IMR-90 (cell line): ENCODE data around the gene NAXE. TPM values are rescaled to one million over a fixed set of nuclear protein-coding genes. Genes with fewer than 3 reads are reported as not detected.

Source experiments
- ATAC-seq: fragments of 200-7000 bp; cut with Tn5 transposase; 2 replicates; pipeline ENCODE4 v1.9.1; 2020; ENCODE audit warnings: low read depth, mild to moderate bottlenecking, moderate library complexity
- BruUV-seq: library from RNA; stranded (reverse); fragments of 400-500 nt; replicated peaks from 2 replicates; lab custom pipeline; 2021; lab: Mats Ljungman, UMichigan
- CTCF ChIA-PET: fragments of 300-600 bp; formaldehyde crosslinking; extraction: SDS; loops from one replicate; lab custom pipeline; 2021; ENCODE audit warnings: antibody characterized with exemption; lab: Yijun Ruan, JAX
- POLR2A ChIA-PET: fragments of 300-600 bp; sonication (Branson Sonifier 250); formaldehyde crosslinking; loops from one replicate; lab custom pipeline; 2022; ENCODE audit warnings: antibody characterized with exemption; ENCODE audit not compliant: unreplicated experiment; lab: Charles Lee
- DNase-seq: peaks from one replicate; pipeline ENCODE4 v3.0.0; 2013
- H2AFZ ChIP-seq: replicated peaks from 2 replicates; pipeline ENCODE3; 2013; ENCODE audit warnings: low read length, mild to moderate bottlenecking; ENCODE audit not compliant: poor library complexity
- H2AK5ac ChIP-seq: 2 replicates; pipeline ENCODE4 v1.6.1; 2013; ENCODE audit warnings: low read depth, low read length, inconsistent platforms
- H2AK9ac ChIP-seq: replicated peaks from 2 replicates; pipeline ENCODE3; 2013; ENCODE audit warnings: mild to moderate bottlenecking, low read depth, low read length, moderate library complexity; ENCODE audit not compliant: poor library complexity
- H2BK120ac ChIP-seq: 2 replicates; pipeline ENCODE4 v1.6.1; 2013; ENCODE audit warnings: low read depth, low read length, inconsistent platforms
- H2BK15ac ChIP-seq: 3 replicates; pipeline ENCODE4 v1.6.1; 2013; ENCODE audit warnings: low read depth, low read length, inconsistent platforms
- H2BK20ac ChIP-seq: 2 replicates; pipeline ENCODE4 v1.6.1; 2013; ENCODE audit warnings: low read depth, mild to moderate bottlenecking, inconsistent platforms, low read length, moderate library complexity
- H2BK5ac ChIP-seq: 2 replicates; pipeline ENCODE4 v1.6.1; 2013; ENCODE audit warnings: mild to moderate bottlenecking, low read depth, low read length, inconsistent platforms; ENCODE audit not compliant: poor library complexity, severe bottlenecking
- H3K14ac ChIP-seq: replicated peaks from 2 replicates; pipeline ENCODE4 v1.6.1; 2013; ENCODE audit warnings: low read depth, low read length, inconsistent platforms
- H3K18ac ChIP-seq: 2 replicates; pipeline ENCODE4 v1.6.1; 2013; ENCODE audit warnings: low read depth, low read length, control low read depth
- H3K23ac ChIP-seq: 2 replicates; pipeline ENCODE4 v1.6.1; 2013; ENCODE audit warnings: low read depth, low read length, inconsistent platforms
- H3K27ac ChIP-seq: 2 replicates; pipeline ENCODE4 v1.5.1; 2013; ENCODE audit warnings: mild to moderate bottlenecking, control low read depth, low read length; ENCODE audit not compliant: insufficient read depth
- H3K27me3 ChIP-seq: 2 replicates; pipeline ENCODE4 v1.6.1; 2013; ENCODE audit warnings: low read length; ENCODE audit not compliant: control insufficient read depth, insufficient read depth
- H3K36me3 ChIP-seq: 2 replicates; pipeline ENCODE4 v1.6.1; 2013; ENCODE audit warnings: low read length, mixed read lengths; ENCODE audit not compliant: control insufficient read depth, insufficient read depth
- H3K4ac ChIP-seq: 2 replicates; pipeline ENCODE4 v1.6.1; 2013; ENCODE audit warnings: low read depth, low read length, inconsistent platforms
- H3K4me1 ChIP-seq: 2 replicates; pipeline ENCODE4 v1.6.1; 2013; ENCODE audit warnings: low read length, mixed read lengths; ENCODE audit not compliant: control insufficient read depth, insufficient read depth
- H3K4me2 ChIP-seq: 2 replicates; pipeline ENCODE4 v1.6.1; 2013; ENCODE audit warnings: low read depth, mild to moderate bottlenecking, control low read depth, low read length, moderate library complexity
- H3K4me3 ChIP-seq: 2 replicates; pipeline ENCODE4 v1.5.1; 2013; ENCODE audit warnings: low read depth, mild to moderate bottlenecking, control low read depth, low read length, moderate library complexity; ENCODE audit not compliant: insufficient read depth
- H3K56ac ChIP-seq: 2 replicates; pipeline ENCODE4 v1.6.1; 2013; ENCODE audit warnings: low read length, inconsistent platforms; ENCODE audit not compliant: insufficient read depth; ENCODE audit errors: extremely low read depth
- H3K79me1 ChIP-seq, 2 experiments: 2 replicates each; pipeline ENCODE4 v1.6.1; 2013; ENCODE audit warnings: low read length in 2 of 2, inconsistent platforms in 1 of 2, low read depth in 1 of 2
- H3K9ac ChIP-seq: 2 replicates; pipeline ENCODE4 v1.6.1; 2013; ENCODE audit warnings: low read depth, low read length, control low read depth
- H3K9me1 ChIP-seq: 2 replicates; pipeline ENCODE4 v1.6.1; 2013; ENCODE audit warnings: low read length, inconsistent platforms; ENCODE audit not compliant: insufficient read depth
- H3K9me3 ChIP-seq: 2 replicates; pipeline ENCODE4 v1.6.1; 2013; ENCODE audit warnings: low read length; ENCODE audit not compliant: control insufficient read depth, insufficient read depth
- H4K20me1 ChIP-seq: 2 replicates; pipeline ENCODE4 v1.6.1; 2013; ENCODE audit warnings: low read length, inconsistent platforms; ENCODE audit not compliant: insufficient read depth
- H4K5ac ChIP-seq: 2 replicates; pipeline ENCODE4 v1.6.1; 2013; ENCODE audit warnings: mild to moderate bottlenecking, low read depth, low read length, control low read depth
- H4K8ac ChIP-seq, 2 experiments: 2 replicates each; pipeline ENCODE4 v1.6.1; 2013; ENCODE audit warnings: low read depth in 2 of 2, low read length in 2 of 2, control low read depth in 1 of 2, inconsistent platforms in 1 of 2
- H4K91ac ChIP-seq: 2 replicates; pipeline ENCODE4 v1.6.1; 2013; ENCODE audit warnings: low read depth, low read length, inconsistent platforms; ENCODE audit not compliant: insufficient read depth
- CEBPB ChIP-seq: IDR thresholded peaks from 2 replicates; pipeline ENCODE4 v1.6.1; 2012; ENCODE audit warnings: low read depth, low read length, improper control_type of control experiment
- POLR2A ChIP-seq: IDR thresholded peaks from 2 replicates; pipeline ENCODE4 v1.6.1; 2012; ENCODE audit warnings: mild to moderate bottlenecking, low read depth, low read length
- WGBS, 2 experiments: methylation state at CpG; one replicate each; pipeline versions ENCODE4 v1.1.5 to v1.1.7; 2013; ENCODE audit warnings: missing lambda C conversion rate in 2 of 2; ENCODE audit not compliant: insufficient read length in 1 of 2; ENCODE audit errors: extremely low coverage in 2 of 2; 5-methylcytosine and 5-hydroxymethylcytosine counted together
- dilution Hi-C: fragments of 300-500 bp; cut with HindIII; formaldehyde crosslinking; loops from one replicate; pipeline ENCODE4 v1.14.3; 2018; ENCODE audit warnings: low sequenced_read_pairs; ENCODE audit not compliant: unreplicated experiment
- in situ Hi-C: fragments of 300-500 bp; cut with MboI; formaldehyde crosslinking; loops from 3 replicates; pipeline ENCODE4 v1.14.3; 2019; ENCODE audit warnings: low sequenced_read_pairs, inconsistent platforms, mixed read lengths
- intact Hi-C: fragments of 100-400 bp; cut with micrococcal nuclease; formaldehyde crosslinking; loops from 2 replicates; pipeline ENCODE4 v1.10.0; 2022
- polyA plus RNA-seq, 3 experiments: library from polyadenylated mRNA; depleted of rRNA; stranded (reverse); fragments of >200 nt; gene quantifications; 2 replicates each; pipeline ENCODE4 v1.2.3, GENCODE V29; 2012; ENCODE audit warnings: low replicate concordance in 1 of 3
- total RNA-seq: library from RNA; depleted of rRNA; stranded (reverse); fragments of >200 nt; gene quantifications from 2 replicates; pipeline ENCODE4 v1.2.3, GENCODE V29; 2012
- TF ChIP-seq, protein P1 (sequence below): fragments of 150-350 bp; IDR thresholded peaks from 2 replicates; pipeline ENCODE4 v1.6.1; 2016; ENCODE audit warnings: low read depth, mild to moderate bottlenecking, low read length, moderate library complexity, borderline replicate concordance

NAXE gene
- total and polyA plus RNA-seq, 2 of the 4 experiments (the other 2 are of a cell fraction), result 61.0 to 74.2 TPM

DNA sequence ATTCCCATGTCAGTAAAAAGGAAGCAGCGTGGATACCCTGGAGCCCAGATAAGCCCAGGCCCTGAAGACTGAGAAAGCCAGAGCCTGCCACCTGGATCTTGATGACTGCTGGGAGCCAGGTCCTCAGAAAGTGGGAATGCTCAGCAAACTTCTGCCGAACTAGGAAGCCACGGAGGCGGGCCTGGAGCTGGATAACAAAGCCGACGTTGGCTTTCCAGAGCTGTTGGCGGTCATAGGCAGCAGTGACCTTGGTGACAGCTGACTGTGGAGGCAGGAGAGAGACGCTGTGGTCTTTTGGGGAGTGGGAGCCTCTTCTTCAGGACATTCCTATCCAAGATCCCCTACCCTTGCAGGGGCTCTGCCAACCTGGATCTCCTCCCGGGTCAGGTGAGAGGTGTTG is 43.6 kb upstream of the NAXE start:
- ChIA-PET CTCF (no interaction called here), POLR2A (no interaction called here)
- no peak overlapping the region for H2AFZ ChIP-seq
- H3K36me3 ChIP-seq, result peaks cover 14% of the 10 kb centered on the region
- in situ Hi-C loops (no loop called here), intact Hi-C loops (no loop called here), dilution Hi-C loops (no loop called here)
- WGBS, 2 experiments, result 100% methylated on average over 1 of the region's 9 CpGs; no CpG with 5 or more reads in 1 of the 2 experiments
- no peak overlapping the region for H4K91ac ChIP-seq
- H2AK9ac ChIP-seq, result no peak overlapping the region
- no peak overlapping the region for H3K4ac ChIP-seq
- no peaks in the 10 kb centered on the region for H4K20me1 ChIP-seq
- H3K23ac ChIP-seq, result no peak overlapping the region
- H3K4me1 ChIP-seq, result no peaks in the 10 kb centered on the region
- H2BK5ac ChIP-seq, result no peak overlapping the region
- peaks cover 13% of the 10 kb centered on the region for H3K9me1 ChIP-seq
- H3K56ac ChIP-seq, result no peak overlapping the region
- H3K4me2 ChIP-seq, result no peak overlapping the region
- H3K27me3 ChIP-seq, result no peaks in the 10 kb centered on the region
- H2BK20ac ChIP-seq, result no peak overlapping the region
- peaks cover 0 to 16% of the 10 kb centered on the region in 2 experiments; a peak in 2 of 4 replicates for H3K79me1 ChIP-seq
- no TSS peak for BruUV-seq
- no peak for TF ChIP-seq CEBPB
- TF ChIP-seq, protein P1, sequence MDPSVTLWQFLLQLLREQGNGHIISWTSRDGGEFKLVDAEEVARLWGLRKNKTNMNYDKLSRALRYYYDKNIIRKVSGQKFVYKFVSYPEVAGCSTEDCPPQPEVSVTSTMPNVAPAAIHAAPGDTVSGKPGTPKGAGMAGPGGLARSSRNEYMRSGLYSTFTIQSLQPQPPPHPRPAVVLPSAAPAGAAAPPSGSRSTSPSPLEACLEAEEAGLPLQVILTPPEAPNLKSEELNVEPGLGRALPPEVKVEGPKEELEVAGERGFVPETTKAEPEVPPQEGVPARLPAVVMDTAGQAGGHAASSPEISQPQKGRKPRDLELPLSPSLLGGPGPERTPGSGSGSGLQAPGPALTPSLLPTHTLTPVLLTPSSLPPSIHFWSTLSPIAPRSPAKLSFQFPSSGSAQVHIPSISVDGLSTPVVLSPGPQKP, result no peak
- no peak for TF ChIP-seq POLR2A
- H4K5ac ChIP-seq, result no peak overlapping the region
- H2AK5ac ChIP-seq, result no peak overlapping the region
- H3K4me3 ChIP-seq, result no peak overlapping the region
- H3K27ac ChIP-seq, result no peak overlapping the region
- H3K9me3 ChIP-seq, result no peaks in the 10 kb centered on the region
- H3K18ac ChIP-seq, result no peak overlapping the region
- no peak overlapping the region for H4K8ac ChIP-seq
- no peak for DNase-seq
- H2BK15ac ChIP-seq, result no peak overlapping the region
- no peak overlapping the region for H3K9ac ChIP-seq
- no peak overlapping the region for H2BK120ac ChIP-seq
- no peak for ATAC-seq
- H3K14ac ChIP-seq, result no peak overlapping the region
